ENCODE results near the gene RFX3.

The RFX3 gene

DNA sequence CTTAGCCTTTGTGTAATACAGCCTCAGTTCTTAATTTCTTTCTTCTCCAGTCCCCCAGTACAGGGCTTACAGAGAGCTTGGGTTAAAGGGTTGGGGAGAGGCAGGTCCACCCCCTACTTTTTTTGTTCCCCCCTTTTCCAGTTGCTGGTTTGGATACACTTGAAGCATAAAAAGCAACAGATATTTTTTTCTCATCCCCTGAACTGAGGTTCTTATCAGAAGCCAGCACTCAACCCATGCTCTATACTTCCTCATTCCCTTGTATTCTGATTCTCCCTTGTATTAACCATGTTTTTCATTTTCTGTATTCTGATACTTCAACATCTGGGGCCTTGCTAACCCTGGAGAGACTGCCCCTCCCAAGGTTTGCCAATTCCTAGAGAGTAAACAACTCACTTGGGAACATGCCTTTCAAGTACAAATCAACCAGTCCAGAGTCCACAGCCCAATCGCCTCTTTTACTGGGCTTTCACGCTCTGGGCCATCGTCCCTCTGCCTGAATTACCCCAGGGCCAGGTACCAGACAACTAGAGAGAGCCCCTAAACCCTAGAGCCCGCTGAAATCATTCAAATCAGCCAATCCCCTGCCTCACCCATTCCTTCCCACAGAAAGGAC, 348.5 kb downstream of the RFX3 start:
- no peak for FAIRE-seq
- no peak for DNase-seq (ENCODE audit: insufficient read length, low spot score)
- no peak for TF ChIP-seq POLR2A (IDR thresholded peaks at IDR 0.05; ENCODE audit: low read depth, low read length)

DNA sequence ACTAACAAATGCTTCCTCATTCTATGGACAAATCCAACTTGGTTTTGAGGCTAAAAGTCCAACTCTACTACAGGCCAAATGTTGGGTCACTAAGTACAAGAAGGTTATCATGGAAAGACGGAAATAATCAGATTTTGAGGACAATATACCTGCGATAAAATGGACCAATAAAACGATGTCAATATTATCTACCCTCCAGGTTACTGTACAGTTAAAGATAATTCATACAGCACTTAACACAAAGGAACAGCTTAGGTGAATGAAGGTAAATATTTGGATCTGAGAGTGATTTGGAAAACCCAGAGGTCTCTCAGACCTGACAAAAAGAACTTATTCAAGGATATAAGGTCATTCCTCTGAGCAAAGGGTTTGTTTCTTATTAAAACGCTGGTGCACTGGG, 352.4 kb downstream of the RFX3 start:
- TF ChIP-seq POLR2A (IDR thresholded peaks at IDR 0.05; ENCODE audit: low read depth, low read length) = no peak
- FAIRE-seq (no peak), DNase-seq (ENCODE audit: insufficient read length, low spot score) (no peak)

DNA sequence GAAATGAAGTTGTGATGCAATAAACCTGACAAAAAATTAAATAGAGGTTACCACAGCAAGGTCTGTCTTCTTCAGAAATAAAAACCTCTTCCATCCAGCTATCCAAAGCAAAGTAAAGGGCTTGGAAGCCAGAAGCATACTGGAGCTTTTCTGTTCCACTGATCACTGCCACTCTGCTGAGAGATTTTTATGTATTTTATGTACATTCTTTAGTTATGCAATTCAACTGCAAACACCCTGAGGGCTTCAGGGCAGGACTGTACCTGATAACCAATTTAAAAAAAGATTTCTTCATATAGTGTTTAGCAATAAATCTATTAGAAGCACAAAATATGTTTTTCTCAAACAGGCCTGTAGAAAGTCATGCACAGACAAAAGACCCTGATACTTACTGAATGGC, 355.0 kb downstream of the RFX3 start:
- FAIRE-seq = no peak
- no peak for DNase-seq (ENCODE audit: insufficient read length, low spot score)
- TF ChIP-seq POLR2A (IDR thresholded peaks at IDR 0.05; ENCODE audit: low read depth, low read length) = no peak

All from H54 (cell line).